Measurements from ENCODE around the gene EXOC6. TPM values are rescaled to one million over a fixed set of nuclear protein-coding genes. Genes with fewer than 3 reads are reported as not detected.

EXOC6 gene
- total RNA-seq, 1 experiment from 2014 or later, result 12.9 TPM

GRCh38 chr10:93027508-93027907 is 179.2 kb downstream of the EXOC6 start (continued):
- no peak for TF ChIP-seq EGR1 (IDR thresholded peaks at IDR 0.05; ENCODE audit: low read depth)
- TF ChIP-seq RAD21 (IDR thresholded peaks at IDR 0.05; ENCODE audit: low read depth), result no peak
- no peak for TF ChIP-seq JUND (IDR thresholded peaks at IDR 0.05)

- ATAC-seq (peak; percentile 71), DNase-seq (ENCODE audit: low read depth, low spot score) (peak; percentile 16)
- H3K27me3 ChIP-seq (ENCODE audit: insufficient read depth, low read length), result no peaks in the 10 kb centered on the region
- ChIA-PET RAD21 (ENCODE audit: low non-redundant PET in 1 of 2, low total read pairs in 2 of 2, uncharacterized antibody in 2 of 2, unreplicated experiment in 2 of 2) (no interaction called here), CTCF (no interaction called here), POLR2A (no interaction called here)
- no TSS peak for BruUV-seq (replicated peaks)
- H2AFZ ChIP-seq (ENCODE audit: low read depth, low read length, poor library complexity, severe bottlenecking), result no peak overlapping the region
- H3K4me2 ChIP-seq (ENCODE audit: low read length), result peak overlapping the region; percentile 47
- H3K27ac ChIP-seq (ENCODE audit: low read depth, low read length), result no peak overlapping the region; the same call in 1 of the 2 replicates
- H3K9me2 ChIP-seq (ENCODE audit: insufficient read depth), result no peaks in the 10 kb centered on the region
- no peak overlapping the region for H3K9ac ChIP-seq (ENCODE audit: low read length)
- no peaks in the 10 kb centered on the region for H3K36me3 ChIP-seq (ENCODE audit: control insufficient read depth in 1 of 2, insufficient read depth in 2 of 2, low read length in 2 of 2)
- no peaks in the 10 kb centered on the region for H3K9me3 ChIP-seq (ENCODE audit: control insufficient read depth in 1 of 2, insufficient read depth in 1 of 2, low read depth in 1 of 2, low read length in 2 of 2)
- intact Hi-C loops (cut with micrococcal nuclease), result no loop called here
- no peaks in the 10 kb centered on the region for H4K20me1 ChIP-seq (ENCODE audit: insufficient read depth)
- TF ChIP-seq FOSL1 (IDR thresholded peaks at IDR 0.05; ENCODE audit: low read depth) (peak; percentile 56), POLR2A (IDR thresholded peaks at IDR 0.05; ENCODE audit: borderline replicate concordance, extremely low read depth, insufficient read depth, insufficient read length) (no peak), JUND (IDR thresholded peaks at IDR 0.05) (peak; percentile 48)
- peaks cover 19 to 37% of the 10 kb centered on the region in 2 experiments for H3K4me1 ChIP-seq (ENCODE audit: control insufficient read depth in 1 of 2, insufficient read depth in 2 of 2, low read length in 2 of 2)
- no peaks in the 10 kb centered on the region for H3K79me2 ChIP-seq (ENCODE audit: insufficient read depth, low read length)
- H3K4me3 ChIP-seq (replicated peaks in 1 of 2; ENCODE audit: low read depth in 1 of 2, low read length in 2 of 2), result no peak overlapping the region
These were observed 180.6 kb downstream of the EXOC6 start for GRCh38 chr10:93028883-93029282.

DNA sequence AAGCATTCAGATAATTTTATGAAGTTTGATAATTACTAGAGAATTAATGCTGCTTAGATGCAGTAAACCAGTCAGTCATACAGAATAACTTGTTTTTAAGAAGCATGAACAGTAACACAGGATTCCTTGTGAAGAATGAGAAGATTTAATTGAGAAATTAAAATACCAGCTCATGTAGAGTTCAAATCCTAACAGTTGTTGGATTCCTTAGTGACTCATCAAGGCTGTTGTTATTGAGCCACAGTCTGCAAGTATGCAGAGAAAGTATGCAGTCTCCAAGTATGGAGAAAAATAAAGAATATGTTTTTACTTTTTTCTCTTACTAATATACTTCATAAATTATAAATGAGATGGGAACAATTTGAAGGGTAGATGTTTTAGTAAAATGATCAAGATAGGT is 182.1 kb downstream of the EXOC6 start:
- peaks cover 19 to 37% of the 10 kb centered on the region in 2 experiments for H3K4me1 ChIP-seq (ENCODE audit: control insufficient read depth in 1 of 2, insufficient read depth in 2 of 2, low read length in 2 of 2)
- peak overlapping the region; percentile 47 for H3K4me2 ChIP-seq (ENCODE audit: low read length)
- peak; percentile 83 for ATAC-seq
- no peaks in the 10 kb centered on the region for H3K79me2 ChIP-seq (ENCODE audit: insufficient read depth, low read length)
- no peak overlapping the region for H2AFZ ChIP-seq (ENCODE audit: low read depth, low read length, poor library complexity, severe bottlenecking)
- H3K9me3 ChIP-seq (ENCODE audit: control insufficient read depth in 1 of 2, insufficient read depth in 1 of 2, low read depth in 1 of 2, low read length in 2 of 2), result no peaks in the 10 kb centered on the region
- no peaks in the 10 kb centered on the region for H3K36me3 ChIP-seq (ENCODE audit: control insufficient read depth in 1 of 2, insufficient read depth in 2 of 2, low read length in 2 of 2)
- no peaks in the 10 kb centered on the region for H3K9me2 ChIP-seq (ENCODE audit: insufficient read depth)
- no peak overlapping the region for H3K4me3 ChIP-seq (replicated peaks in 1 of 2; ENCODE audit: low read depth in 1 of 2, low read length in 2 of 2)
- ChIA-PET RAD21 (ENCODE audit: low non-redundant PET in 1 of 2, low total read pairs in 2 of 2, uncharacterized antibody in 2 of 2, unreplicated experiment in 2 of 2) (no interaction called here), POLR2A (no interaction called here), CTCF (no interaction called here)
- H4K20me1 ChIP-seq (ENCODE audit: insufficient read depth), result no peaks in the 10 kb centered on the region
- H3K27me3 ChIP-seq (ENCODE audit: insufficient read depth, low read length), result no peaks in the 10 kb centered on the region
- peak overlapping the region; percentile 50 for H3K9ac ChIP-seq (ENCODE audit: low read length)
- peak; percentile 8 for DNase-seq (ENCODE audit: low read depth, low spot score)
- BruUV-seq (replicated peaks), result no TSS peak
- intact Hi-C loops (cut with micrococcal nuclease), result loop anchor here (5.0 kb wide), 1 partner anchor 138 kb away; no protein-coding TSS in a partner anchor
- peak overlapping the region; percentile 57; the same call in 1 of the 2 replicates for H3K27ac ChIP-seq (ENCODE audit: low read depth, low read length)
- no peak for TF ChIP-seq EGR1 (IDR thresholded peaks at IDR 0.05; ENCODE audit: low read depth)
- no peak for TF ChIP-seq MAX (IDR thresholded peaks at IDR 0.05)
- TF ChIP-seq EZH2phosphoT487 (IDR thresholded peaks at IDR 0.05; ENCODE audit: borderline replicate concordance), result no peak
- TF ChIP-seq RAD21 (IDR thresholded peaks at IDR 0.05; ENCODE audit: low read depth), result no peak
- TF ChIP-seq, protein P1, sequence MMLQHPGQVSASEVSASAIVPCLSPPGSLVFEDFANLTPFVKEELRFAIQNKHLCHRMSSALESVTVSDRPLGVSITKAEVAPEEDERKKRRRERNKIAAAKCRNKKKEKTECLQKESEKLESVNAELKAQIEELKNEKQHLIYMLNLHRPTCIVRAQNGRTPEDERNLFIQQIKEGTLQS (IDR thresholded peaks at IDR 0.05), result no peak
- peak; percentile 57 for TF ChIP-seq JUND (IDR thresholded peaks at IDR 0.05)
- no peak for TF ChIP-seq SIN3A (IDR thresholded peaks at IDR 0.05; ENCODE audit: low read depth)
- peak; percentile 67 for TF ChIP-seq FOSL1 (IDR thresholded peaks at IDR 0.05; ENCODE audit: low read depth)
- TF ChIP-seq YY1 (IDR thresholded peaks at IDR 0.05; ENCODE audit: extremely low read depth, insufficient replicate concordance, low read depth, low read length), result no peak
- no peak for TF ChIP-seq TCF7L2 (IDR thresholded peaks at IDR 0.05; ENCODE audit: borderline replicate concordance, extremely low read depth, insufficient read depth, insufficient read length)
- no peak for TF ChIP-seq CTCF (IDR thresholded peaks at IDR 0.05 in 2 of 3, conservative IDR thresholded peaks at IDR 0.05 in 1 of 3; ENCODE audit: borderline replicate concordance in 1 of 3, insufficient read depth in 1 of 3, low read depth in 2 of 3, low read length in 2 of 3)
- TF ChIP-seq REST (IDR thresholded peaks at IDR 0.05; ENCODE audit: low read depth), result no peak
